Peyer's patch (tissue), 4 donors: Measurements from ENCODE around the gene NKIRAS1.

ENCODE experiments used
- POLR2A ChIP-seq, 2 donors: fragments of 450-650 bp; IDR thresholded peaks; one replicate each; pipeline ENCODE4 v1.5.1; 2017; ENCODE audit warnings: antibody characterized with exemption in 2 of 2, mild to moderate bottlenecking in 2 of 2, moderate library complexity in 2 of 2
- TF ChIP-seq, protein P1 (sequence below), 6 experiments: fragments of 450-650 bp in 4 of 6; fragments of 200-600 bp in 2 of 6; sonication (generic) in 1 of 6; IDR thresholded peaks; one replicate each; pipeline ENCODE4 v1.5.1; 2017 to 2019; ENCODE audit warnings: antibody characterized with exemption in 6 of 6, mild to moderate bottlenecking in 3 of 6, moderate library complexity in 1 of 6

GRCh38 chr3:23894254-23895061, 22.3 kb downstream of the NKIRAS1 start:
- TF ChIP-seq, protein P1, sequence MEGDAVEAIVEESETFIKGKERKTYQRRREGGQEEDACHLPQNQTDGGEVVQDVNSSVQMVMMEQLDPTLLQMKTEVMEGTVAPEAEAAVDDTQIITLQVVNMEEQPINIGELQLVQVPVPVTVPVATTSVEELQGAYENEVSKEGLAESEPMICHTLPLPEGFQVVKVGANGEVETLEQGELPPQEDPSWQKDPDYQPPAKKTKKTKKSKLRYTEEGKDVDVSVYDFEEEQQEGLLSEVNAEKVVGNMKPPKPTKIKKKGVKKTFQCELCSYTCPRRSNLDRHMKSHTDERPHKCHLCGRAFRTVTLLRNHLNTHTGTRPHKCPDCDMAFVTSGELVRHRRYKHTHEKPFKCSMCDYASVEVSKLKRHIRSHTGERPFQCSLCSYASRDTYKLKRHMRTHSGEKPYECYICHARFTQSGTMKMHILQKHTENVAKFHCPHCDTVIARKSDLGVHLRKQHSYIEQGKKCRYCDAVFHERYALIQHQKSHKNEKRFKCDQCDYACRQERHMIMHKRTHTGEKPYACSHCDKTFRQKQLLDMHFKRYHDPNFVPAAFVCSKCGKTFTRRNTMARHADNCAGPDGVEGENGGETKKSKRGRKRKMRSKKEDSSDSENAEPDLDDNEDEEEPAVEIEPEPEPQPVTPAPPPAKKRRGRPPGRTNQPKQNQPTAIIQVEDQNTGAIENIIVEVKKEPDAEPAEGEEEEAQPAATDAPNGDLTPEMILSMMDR (IDR thresholded peaks at IDR 0.05) = no peak
- no peak for TF ChIP-seq POLR2A (IDR thresholded peaks at IDR 0.05)
